HG03575 (cell line): ENCODE data around the gene BLOC1S6.

ENCODE experiments used
- ATAC-seq: cut with Tn5 transposase; IDR thresholded peaks from one replicate; pipeline ENCODE4 v1.9.1; 2021; ENCODE audit not compliant: unreplicated experiment, insufficient number of reproducible peaks, low FRiP score; ENCODE audit errors: extremely low read depth

Gene BLOC1S6

DNA sequence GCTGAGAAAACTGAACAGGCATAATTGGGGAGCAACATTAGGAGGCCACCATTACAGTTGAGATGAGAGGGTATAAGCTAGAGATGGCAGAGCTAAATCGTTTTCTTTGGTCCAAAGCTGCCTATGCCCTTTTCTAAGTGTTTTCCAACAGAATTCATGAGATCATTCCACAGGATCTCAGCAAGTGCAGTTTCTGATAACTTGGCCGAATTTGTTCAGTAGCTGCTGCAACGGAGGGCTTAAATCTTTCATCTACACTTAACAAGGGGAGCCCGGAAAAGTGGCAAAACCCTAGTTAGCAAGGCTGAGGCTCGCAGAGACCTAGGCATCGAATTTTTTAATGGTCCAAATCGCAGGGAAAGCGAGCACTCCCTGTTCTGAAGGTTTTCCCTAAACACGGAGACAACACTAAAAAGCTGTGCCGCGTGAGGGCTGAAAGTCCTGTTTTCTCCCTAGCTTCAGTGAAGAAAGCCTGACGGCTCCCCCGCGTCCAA, 531 bp upstream of the BLOC1S6 start:
- no peak for ATAC-seq

GRCh38 chr15:45587863-45588170, 638 bp downstream of the BLOC1S6 start:
- no peak for ATAC-seq

DNA sequence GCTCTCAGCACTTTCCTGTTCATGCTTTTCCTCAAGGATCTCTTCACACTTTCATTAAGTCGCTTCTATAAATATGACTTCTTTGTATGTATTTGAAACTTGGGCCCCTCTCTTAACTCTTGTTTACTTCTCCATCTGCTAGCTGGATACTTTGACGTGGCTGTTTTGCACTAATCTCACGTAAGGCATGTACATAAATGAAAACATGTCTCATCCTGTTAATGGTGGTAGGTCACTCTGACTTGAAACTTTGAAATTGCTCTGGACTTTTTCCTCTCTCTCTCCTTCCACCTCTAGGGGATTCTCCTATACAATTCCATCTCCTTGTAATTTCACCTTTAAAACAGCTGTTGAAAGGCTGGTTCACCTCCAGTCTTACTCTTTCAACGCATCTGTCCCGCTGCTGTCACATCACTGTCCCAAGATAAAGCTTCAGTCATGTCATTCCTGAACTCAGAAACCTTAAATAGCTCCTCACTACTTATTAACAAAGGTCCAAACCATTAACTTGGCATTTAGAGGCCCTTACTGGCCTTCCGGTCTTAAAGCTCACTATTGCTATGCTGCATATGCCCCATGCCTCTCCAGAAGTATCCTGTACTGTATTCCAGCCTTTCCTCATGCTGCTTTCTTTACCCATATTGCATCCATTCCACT, 1.2 kb downstream of the BLOC1S6 start:
- ATAC-seq, result no peak

DNA sequence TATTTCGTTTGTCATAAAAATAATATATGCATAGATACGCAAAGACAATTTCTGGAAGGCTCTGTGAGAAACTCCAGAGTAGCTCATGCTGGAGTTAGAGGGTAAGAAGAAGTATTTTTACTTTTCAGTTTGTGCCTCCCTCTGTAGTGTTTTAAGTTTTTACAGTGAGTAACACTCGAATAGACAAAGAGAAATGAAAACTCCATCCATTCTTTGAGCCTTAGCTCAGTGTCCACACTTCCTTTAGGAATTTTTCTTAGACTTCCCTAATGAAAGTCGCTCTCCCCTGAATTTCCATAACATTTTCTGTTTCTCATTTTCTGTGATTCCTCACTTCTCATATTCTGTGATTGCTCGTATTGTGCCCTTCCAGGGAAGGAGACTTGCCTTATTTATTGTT, 2.1 kb downstream of the BLOC1S6 start:
- ATAC-seq, result no peak

DNA sequence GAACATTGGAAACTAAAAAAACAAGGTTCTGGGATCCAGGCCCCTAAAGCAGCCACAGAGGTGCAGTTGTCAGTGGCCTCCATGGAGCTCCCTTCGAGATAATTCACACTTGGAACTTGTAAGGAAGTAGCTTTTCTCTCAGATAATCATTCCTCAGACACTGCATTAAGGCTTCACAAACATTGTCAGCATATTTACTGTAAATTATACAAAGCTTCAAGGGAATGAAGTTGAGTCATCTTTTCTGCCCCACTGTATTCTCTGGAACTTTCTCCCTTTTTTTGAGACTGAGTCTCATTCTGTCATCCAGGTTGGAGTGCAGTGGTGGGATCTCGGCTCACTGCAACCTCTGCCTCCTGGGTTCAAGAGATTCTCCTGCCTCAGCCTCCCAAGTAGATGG, 7.1 kb downstream of the BLOC1S6 start:
- ATAC-seq, result no peak

DNA sequence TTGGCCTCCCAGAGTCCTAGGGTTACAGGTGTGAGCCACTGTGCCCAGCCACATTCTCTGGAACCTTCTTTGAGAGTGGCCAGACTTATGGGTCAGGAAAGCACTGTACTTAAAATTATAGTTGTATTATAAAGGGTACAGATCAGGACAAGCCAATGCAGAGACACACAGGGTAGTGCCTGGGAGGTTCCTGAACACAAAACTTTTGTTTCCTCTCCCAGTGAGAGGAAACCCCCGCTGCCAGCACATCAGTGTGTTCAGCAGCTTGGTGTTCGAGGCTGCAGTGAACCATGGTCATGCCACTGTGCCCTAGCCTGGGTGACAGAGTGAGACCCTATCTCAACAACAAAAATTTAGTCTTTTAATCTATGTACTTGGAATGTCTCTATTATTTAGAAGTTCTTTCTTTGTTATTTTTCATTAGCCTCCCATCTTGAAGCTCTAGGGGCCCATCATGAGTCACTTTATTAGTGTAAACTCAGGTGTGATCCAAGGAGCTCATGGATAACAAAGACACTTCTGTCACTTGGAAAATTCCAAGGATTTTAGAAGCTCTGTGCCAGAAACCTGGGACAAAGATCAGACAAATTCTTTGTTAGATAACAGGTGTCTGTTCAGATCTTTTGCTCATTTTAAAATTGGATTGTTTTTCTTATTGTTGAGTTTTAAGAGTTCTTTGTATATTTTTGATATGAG, 7.8 kb downstream of the BLOC1S6 start:
- ATAC-seq, result no peak

DNA sequence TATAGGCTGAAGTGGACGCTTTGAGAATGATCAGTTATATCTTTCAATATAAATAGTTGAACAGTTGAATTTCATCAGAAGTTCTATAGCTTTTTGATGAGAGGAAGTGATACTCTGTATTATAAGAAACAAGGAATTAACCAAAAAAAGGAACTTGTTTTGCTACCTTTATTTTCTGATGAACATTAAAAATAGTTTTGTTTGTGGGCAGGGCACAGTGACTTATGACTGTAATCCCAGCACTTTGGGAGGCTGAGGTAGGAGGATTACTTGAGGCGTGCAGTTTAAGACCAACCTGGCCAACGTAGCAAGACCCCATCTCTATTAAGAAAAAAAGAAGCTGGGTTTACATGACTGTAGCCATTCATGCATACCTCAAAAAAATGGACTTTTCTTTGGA, 16.7 kb downstream of the BLOC1S6 start:
- ATAC-seq, result no peak

- no peak for ATAC-seq
These were observed 17.1 kb downstream of the BLOC1S6 start for GRCh38 chr15:45604326-45604725.

- no peak for ATAC-seq
These were observed 19.2 kb downstream of the BLOC1S6 start for GRCh38 chr15:45606413-45606812.

- no peak for ATAC-seq
These were observed 19.7 kb downstream of the BLOC1S6 start for GRCh38 chr15:45606841-45607240.

DNA sequence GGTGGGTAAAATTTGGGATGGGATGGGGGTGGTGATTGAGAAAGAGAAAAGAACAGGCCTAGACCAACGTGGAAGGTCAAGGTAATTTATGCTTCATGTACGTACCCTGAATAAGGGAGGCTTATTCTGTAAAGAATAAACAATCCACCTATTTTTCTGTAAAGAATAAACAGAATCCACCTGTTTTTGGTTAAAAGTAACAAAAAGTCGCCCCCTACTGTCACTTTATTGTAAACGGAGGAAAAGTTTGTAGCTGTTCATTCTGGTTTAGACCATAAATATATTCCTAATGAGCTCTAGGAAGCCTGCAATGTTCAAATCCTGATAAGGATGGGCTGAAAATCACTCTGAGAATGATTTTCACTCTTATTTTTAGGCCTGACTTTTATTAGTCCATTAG, 24.1 kb downstream of the BLOC1S6 start:
- ATAC-seq, result no peak

- no peak for ATAC-seq
These were observed 25.7 kb downstream of the BLOC1S6 start for GRCh38 chr15:45612790-45613415.

DNA sequence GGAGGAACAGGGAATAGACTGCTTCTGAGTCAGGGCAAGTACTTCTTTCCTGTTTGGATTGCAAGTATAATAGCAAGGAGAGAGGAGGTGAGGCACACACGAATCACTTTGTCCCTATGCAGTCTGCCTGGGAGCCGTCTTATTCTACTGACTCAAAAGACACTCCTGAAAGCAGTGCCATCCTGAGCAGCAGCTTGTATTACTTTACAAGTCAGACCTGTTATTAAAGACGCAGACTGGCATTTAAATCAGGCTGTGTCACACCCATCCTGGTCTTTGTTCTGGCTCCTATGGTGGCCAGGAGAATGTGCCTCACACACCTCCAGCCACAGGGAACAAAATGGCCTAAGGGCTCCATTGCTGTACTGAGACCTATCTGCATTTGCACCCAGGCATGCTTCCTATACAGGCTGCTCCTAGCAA, 29.7 kb downstream of the BLOC1S6 start:
- ATAC-seq, result no peak

DNA sequence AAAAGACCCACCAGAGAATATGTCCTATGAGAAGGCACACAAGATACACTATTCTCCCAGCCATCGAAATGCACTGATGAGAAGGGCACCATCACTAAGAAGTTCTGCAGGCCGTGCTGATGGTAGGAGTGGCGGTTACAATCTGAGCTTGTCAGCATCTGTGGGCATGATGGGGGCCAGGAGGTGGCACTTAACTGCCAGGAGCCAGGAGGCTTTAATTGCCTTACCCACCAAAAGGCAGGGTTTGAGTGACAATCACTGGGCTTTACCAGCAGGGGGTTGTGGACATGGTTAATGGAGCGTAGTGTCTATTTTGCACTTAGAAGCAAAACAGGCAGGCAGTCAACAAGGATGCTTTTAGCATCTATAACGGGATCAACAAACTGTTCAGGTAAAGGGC, 31.6 kb downstream of the BLOC1S6 start:
- ATAC-seq, result no peak

DNA sequence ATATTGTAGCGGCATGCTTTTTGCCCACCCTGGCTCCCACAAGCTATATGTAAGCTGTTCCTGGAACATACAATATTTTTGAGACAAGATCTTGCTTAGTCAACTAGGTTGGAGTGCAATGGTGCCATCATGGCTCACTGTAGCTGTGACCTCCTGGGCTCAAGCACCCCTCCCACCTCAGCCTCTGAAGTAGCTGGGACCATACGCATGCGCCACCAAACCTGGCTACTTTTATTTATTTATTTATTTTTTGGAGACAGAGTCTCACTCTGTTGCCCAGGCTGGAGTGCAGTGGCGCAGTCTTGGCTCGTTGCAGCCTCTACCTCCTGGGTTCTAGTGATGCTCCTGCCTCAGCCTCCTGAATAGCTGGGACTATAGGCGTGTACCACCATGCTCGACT, 41.0 kb downstream of the BLOC1S6 start:
- no peak for ATAC-seq

DNA sequence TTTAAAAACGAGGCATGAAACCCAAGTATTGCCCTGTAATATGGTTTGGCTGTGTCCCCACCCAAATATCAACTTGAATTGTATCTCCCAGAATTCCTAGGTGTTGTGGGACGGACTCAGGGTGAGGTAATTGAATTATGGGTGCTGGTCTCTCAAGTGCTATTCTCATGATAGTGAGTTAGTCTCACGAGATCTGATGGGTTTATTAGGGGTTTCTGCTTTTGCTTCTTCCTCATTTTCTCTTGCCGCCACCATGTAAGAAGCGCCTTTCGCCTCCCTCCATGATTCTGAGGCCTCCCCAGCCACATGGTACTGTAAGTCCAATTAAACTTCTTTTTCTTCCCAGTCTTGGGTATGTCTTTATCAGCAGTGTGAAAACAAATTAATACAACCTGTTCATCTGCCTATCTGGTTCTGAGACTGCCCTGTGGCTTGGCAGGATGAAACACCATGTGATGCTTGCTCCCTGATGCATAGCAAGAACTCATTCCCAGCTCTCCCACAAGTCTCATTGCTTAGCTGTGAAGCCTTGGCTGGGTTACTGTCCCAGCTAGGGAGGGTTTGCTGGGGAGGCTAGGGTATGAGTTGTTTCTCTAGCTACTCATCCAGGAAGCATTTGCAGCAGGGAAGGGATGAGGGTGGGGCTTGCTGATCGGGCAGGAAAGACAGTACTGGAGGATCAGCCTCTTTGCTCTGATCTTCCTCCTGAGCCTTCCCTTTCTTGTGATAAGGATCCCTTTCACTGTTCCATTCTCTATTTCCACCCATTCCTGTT, 43.9 kb downstream of the BLOC1S6 start:
- no peak for ATAC-seq

- ATAC-seq, result no peak
These were observed 44.6 kb downstream of the BLOC1S6 start for GRCh38 chr15:45631776-45632175.

GRCh38 chr15:45634432-45635190, 47.4 kb downstream of the BLOC1S6 start, which contains the start of gene SQOR:
SQOR (plus strand) TSS chr15:45635029; CDS start chr15:45658924, 23,895 bp downstream.
- peak; percentile 45 for ATAC-seq

GRCh38 chr15:45635191-45635638, 48.0 kb downstream of the BLOC1S6 start:
- ATAC-seq, result peak; percentile 16
